GF-D8 (cell line): Measurements from ENCODE around the gene MRPL14.

Source experiments
- DNase-seq: peaks from one replicate; lab custom pipeline; 2025; lab: John Stamatoyannopoulos, UW

Gene MRPL14

DNA sequence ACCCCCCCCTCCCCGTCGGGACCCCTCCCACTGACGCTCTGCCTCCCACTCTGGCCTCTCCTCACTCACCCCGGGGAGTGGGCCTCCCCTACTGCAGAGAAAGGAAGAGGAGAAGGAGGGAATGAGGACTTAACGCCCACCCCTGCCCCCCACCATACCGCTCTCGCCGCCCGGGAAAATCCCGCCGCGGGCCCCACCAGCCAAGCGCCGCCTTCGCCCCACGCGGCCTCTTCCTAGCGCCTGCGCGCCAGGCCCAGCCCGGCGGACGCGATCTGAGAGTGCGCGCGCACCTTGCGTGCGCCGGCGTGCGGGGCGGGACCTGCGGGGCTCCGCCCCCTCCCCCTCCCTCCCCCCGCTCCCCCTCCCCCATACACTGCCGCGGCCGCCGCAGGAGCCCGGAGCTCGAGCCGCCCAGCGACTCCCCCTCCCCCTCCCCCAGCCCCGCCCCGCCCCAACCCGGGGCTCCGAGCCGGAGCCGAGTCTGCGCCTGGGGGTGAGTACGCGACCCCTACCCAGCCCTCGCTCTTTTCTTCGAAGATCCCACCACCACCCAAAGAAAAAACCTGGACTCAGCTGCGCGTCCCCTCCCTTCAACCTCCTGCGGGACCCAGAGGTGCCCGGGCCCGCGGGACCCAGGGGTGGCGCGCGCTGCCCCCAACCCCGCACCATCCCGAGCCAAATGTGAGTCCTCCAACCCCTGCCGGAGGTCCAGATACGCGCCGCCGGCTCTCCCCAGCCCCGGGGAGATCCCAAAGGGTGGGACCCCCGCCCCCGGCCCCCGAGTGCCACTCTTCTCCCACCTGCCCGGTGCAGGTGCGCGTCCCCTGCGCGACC lies at the start of gene MRPL14, which contains the start of gene TMEM63B:
TSS of gene MRPL14 (minus strand) at position 267 of the 834 bp plus-strand sequence. CDS start 10,841 bp downstream, outside the sequence.
TSS of gene TMEM63B (plus strand) at position 369 of the 834 bp plus-strand sequence. CDS start 7,031 bp downstream, outside the sequence.
- DNase-seq = peak; percentile 28

DNA sequence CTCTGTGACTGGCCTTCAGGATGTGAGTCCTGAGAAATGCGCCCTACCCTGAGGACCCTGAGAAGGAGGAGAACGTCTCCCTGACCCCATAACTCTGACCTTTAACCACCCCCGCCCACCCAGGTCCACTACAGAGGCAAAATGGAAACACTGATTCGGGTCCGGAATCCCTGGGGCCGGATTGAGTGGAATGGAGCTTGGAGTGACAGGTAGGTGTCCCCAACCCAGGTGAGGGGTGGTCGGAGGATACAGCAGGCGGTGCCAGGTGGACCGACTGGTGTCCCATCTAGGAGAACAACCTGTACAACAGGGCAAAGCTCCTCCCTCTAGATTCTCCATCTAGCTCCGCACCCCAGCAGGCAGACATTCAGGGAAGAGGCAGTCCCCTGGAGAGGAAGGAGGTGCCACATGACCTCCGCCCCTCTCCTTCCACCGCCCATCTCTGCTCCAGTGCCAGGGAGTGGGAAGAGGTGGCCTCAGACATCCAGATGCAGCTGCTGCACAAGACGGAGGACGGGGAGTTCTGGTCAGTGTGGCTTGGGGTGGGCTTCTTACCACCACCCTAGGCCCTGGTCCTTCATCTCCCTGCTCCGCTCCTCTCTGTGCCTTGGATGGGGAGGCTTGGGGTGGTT lies 49.0 kb upstream of the MRPL14 start:
- no peak for DNase-seq

DNA sequence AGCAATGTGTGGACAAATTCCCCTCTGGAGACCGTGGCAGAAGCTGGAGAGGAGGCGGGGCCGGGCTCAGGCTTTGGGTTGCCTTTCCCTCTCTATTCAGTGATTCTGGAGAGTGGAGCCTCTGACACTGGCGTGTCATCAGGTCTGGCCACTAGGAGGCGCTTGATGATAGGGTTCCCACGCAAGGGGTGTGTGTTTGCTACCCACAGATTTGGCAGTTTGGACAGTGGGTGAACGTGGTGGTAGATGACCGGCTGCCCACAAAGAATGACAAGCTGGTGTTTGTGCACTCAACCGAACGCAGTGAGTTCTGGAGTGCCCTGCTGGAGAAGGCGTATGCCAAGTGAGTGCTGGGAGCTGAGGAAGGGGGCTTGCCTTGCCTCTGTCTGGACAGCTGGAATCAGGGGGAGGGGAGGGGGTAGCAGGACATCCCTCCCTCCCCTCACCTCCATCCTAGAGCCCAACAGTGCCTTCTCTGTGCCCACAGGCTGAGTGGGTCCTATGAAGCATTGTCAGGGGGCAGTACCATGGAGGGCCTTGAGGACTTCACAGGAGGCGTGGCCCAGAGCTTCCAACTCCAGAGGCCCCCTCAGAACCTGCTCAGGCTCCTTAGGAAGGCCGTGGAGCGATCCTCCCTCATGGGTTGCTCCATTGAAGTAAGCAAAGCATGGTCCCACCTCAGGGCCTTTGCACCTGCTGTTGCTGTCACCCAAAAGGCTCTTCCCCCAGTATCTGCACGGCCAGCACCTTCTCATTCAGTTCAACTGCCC lies 45.7 kb upstream of the MRPL14 start:
- peak; percentile 17 for DNase-seq

DNA sequence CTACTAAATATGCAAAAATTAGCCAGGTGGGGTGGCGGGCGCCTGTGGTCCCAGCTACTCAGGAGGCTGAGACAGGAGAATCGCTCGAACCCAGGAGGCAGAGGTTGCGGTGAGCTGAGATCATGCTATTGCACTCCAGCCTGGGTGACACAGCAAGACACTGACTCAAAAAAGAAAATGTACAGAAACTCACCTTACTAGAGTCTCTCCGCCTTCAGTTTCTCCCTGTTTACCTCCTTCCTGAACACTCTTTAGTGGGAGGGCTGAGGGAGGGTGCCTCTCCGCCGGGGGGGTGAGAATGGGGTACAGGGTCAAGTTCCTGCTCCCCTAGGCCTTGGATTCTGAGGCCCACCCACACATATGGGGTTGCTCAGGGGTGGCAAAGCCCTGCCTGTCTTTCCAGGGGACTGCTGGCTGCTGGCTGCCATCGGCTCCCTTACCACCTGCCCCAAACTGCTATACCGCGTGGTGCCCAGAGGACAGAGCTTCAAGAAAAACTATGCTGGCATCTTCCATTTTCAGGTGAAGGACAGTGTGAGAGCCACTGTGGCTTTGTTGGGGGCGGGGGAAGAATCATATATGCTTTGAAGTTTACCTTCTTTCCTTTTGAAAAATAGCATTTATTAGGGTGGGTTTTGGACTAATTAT lies 44.8 kb upstream of the MRPL14 start:
- DNase-seq = no peak

DNA sequence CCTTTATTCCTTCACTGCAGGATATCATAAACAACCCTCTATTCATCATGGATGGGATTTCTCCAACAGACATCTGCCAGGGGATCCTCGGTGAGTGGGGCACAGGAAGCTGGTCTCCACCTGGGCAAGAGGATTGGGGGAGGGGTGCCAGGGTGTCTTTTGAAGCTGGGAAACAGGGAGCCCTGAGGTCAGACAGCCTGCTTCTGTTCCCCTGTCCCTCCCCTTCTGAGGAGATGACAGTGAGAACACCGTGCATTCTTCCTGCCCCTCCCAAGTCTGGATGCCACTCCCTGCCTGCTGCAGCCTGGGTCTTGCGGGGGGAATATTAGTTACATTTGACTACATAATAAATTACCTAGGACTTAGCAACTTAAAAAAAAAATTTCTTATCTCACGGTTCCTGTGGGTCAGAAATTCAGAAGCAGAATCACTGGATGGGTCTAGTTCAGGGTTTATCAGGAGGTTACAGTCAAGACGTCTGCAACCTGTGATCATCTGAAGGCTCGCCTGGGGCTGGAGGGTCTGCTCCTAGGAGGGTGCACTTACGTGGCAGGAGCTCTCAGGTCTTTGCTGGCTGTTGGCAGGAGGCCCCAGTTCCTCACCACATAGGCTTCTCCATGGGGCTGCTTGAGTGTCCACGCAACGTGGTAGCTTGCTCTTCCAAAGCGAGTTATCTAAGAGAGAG lies 42.8 kb upstream of the MRPL14 start:
- DNase-seq = no peak

DNA sequence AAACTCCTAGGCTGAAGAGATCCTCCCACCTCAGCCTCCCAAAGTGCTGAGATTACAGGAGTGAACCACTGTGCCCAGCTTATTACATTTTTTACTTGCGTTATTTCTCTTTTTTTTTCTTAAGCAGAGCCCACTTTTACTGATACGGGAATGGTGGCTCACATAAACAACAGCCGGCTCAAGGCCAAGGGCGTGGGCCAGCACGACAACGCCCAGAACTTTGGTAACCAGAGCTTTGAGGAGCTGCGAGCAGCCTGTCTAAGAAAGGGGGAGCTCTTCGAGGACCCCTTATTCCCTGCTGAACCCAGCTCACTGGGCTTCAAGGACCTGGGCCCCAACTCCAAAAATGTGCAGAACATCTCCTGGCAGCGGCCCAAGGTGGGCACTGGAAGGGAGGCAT lies 41.9 kb upstream of the MRPL14 start:
- no peak for DNase-seq

DNA sequence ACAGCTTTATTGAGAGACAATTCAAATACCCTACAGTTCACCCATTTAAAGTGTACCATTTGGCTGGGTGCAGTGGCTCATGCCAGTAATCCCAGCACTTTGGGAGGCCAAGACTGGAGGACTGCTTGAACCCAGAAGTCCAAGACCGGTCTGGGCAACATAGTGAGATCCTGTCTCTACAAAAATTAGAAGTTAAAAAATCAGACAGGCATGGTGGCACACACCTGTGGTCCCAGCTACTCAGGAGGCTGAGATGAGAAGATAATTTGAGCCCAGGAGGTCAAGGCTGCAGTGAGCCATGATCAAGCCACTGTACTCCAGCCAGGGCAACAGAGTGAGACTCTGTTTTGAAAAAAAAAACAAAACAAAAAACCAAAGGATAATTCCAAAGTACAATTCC lies 40.3 kb upstream of the MRPL14 start:
- DNase-seq = no peak

DNA sequence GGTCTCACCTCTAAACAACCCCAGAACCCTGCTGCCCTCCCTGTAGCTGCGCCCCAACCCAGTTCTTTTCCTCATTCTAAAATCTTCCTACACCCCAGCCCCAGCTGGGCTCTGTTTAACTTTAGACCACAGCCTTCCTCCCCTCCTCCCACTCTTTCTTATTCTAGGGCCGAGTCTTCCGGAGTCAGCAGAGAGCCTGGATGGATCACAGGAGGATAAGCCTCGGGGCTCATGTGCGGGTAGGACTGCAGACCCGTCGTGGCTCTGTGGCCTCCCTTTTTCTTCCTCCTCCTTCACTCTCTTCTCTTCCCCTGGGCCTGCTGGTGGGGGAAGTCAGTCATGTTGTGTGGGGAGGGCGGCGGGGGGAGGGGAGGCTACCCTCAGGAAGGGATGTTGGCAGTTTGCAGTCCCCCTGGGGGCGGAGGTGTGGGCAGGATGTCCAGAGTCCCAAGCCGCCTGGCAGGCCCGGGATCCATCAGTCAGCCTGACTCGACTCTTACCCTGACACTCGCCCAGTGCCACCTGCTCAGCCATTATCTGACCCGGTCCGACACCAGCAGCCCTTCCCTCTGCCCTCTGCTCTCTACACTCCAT lies 39.4 kb upstream of the MRPL14 start:
- no peak for DNase-seq

DNA sequence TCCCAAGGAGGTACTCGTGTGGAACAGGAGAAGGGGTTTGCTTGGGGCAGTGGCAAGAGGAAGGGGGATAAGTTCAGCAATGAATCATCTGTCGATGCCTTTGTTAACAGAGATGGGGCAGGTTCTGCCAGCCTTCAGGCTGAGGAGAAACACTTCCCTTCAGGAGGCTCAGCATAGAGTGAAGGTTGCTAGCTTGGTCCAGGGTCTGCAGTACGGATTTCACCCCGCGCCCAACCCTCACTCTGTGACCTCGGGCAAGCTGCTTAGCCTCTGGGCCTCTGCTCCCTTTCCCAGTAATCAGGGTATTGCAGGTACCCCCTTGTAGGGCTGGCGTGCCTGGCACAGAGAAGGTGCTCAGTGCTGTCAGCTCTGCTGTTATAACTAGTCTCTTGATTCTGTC lies 38.9 kb upstream of the MRPL14 start:
- DNase-seq = no peak

DNA sequence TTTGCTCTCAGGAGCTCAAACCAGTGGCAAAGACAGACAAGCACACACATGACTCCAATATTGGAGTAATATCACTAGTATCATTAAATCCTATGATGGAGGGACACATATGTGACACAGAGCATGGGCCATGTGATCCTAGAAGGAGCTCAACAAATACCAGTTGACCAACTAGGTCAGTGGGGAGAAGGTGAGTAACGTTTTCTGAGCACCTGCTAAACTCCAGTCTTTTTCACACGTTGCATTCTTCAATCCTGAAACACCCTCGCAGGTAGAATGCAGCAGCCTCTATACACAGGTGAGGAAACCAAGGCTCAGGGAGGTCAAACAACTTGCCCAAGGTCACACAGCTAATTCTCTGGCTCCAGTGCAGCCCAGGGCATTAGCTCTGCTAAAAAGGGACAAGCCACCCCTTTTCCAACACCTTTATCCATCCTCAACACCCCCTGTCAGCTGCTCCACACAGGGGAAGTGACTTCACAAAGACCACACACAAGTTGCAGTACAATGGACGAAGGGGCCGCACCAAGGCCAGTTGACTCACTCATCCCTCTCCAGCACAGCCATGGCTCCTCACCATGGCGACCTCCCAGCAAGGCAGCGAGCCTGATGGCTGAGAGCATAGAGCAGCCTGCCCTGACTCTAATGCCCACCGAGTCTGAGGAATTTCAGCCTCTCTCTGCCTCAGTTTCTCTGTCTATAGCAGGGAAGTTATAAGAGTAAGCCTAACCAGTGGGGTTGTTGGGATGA lies 35.8 kb upstream of the MRPL14 start:
- no peak for DNase-seq

DNA sequence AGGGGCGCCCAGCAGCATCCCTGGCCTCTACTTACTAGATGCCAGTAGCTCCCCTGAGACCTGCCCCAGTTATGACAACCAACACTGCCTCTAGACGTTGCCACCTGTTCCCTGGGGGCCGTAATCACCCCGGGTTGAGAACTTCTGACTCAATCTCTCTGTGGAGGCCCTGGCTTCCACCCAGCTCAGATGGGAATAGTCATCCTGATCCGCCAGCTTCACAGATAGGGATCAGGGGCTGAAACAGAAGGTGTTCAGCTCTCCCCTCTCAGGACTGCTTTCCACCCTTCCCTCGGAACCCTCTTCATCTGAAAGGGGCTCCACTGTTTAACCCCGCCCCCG lies 34.7 kb upstream of the MRPL14 start:
- DNase-seq = no peak

DNA sequence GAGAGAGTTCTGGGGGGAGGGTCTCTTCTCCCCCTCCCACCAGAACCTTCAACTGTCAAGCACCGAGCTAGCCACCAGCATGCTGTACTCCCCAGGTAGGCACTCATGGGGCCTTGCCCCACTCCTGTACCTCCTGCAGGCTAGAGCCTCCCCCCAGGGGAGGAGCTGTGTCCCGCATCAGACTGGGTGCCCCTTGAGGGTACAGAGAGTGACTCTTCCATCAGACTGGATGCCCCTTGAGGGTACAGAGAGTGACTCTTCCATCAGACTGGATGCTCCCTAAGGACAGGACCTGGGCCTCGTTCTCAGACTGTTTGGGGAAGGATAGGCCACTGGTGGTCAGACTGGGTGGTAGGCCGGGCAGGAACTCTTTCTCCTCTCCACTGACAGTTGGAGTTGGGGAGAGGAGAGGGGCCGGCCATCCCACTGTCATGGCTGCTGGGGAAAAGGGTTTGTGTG lies 31.5 kb upstream of the MRPL14 start, which contains the start of gene CAPN11:
TSS of gene CAPN11 (plus strand) at position 51 of the 459 bp plus-strand sequence. CDS start at position 80, 29 bp downstream.
- DNase-seq = no peak

DNA sequence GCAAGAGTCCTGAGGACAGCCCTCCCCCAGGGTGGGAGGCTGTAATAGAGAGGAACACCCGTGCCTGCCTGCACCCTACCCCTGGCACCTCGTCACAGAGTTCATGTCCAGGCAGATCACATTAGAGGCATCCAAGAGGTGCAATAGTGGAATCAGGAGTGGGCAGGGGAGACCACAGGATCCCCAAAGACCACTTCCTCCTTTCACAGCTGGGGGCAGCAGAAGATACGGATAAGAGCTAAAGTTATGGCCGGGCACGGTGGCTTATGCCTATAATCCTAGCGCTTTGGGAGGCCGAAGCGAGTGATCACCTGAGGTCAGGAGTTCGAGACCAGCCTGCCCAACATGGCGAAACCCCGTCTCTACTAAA lies 29.9 kb upstream of the MRPL14 start:
- no peak for DNase-seq

DNA sequence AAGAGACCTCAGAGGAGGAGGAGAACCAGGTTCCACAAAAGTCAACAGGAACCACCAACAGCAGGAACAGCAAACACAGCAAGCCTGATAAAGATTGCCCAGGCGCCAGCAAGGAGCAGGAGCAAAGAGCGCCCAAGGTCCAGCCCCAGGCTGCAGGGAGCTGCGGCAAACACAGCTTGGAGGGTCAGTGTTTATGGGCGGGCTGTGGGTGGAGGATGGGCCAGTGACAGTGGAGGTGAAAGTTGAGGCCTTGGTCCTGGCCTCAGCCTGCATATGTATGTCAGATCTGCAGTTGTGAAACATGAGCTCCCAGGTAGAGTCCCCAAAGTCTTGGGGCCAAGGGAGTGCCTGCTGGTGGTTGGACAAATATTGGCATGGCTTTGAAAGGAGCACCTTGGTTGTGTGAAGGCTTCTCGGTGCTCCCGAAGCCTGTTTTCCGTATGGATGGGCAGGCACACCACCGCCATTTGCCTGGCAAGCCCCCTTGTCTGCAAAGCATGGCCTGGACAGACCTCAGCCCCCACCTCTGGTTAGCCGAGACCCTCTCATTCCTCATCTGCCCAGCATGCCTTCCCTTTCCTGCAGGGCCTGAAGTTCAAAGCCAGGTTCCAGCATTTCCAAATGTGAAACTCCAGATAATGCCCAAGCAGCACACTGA lies 29.4 kb upstream of the MRPL14 start:
- no peak for DNase-seq

DNA sequence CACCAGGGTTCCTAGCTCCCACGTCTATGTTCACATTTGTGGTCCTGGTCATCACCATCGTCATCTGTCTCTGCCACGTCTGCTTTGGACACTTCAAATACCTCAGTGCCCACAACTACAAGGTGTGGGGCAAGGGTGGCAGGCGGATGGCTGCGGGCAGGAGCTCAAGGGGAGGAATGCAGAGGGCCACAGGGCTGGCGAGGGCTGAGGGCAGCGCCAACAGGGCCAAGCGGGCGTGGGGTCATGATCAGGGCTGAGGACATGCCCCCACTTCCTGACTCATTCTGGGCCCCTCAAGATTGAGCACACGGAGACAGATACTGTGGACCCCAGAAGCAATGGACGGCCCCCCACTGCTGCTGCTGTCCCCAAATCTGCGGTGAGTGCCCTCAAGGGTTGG lies 26.8 kb upstream of the MRPL14 start:
- DNase-seq = no peak

DNA sequence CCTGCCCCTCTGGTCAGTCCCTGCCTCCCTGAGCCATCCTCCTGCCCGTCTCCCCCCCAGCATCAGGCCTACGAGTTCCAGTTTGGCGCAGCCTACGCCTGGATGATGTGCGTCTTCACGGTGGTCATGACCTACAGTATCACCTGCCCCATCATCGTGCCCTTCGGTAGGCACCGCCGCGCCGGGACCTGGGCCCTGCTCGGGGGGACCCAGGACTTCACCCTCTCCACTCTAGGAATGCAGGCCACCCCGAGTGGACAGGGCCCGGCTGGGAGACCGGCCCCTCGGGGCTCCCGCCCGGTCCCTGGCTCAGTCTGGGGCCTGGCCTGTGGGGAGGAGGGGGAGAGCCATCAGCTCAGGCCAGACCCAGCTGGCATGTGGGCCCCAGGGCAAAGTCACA lies 25.3 kb upstream of the MRPL14 start:
- no peak for DNase-seq

DNA sequence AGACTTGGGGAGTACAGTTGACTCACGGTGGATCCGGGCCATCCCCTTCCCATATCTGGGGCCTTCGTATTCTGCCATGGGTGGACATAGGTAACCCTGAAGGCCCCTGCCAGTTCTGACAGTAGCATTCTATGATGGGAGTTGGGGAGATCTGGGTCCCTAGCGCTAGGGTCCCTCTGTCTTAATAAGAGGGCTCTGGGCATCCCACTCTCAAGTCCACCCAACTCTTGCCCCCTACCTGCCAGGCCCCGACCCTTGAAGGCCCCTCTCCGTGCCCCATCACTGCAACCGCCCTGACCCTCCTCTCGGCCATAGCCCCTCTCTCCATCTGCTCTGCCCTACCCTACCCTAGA lies 24.8 kb upstream of the MRPL14 start:
- no peak for DNase-seq

DNA sequence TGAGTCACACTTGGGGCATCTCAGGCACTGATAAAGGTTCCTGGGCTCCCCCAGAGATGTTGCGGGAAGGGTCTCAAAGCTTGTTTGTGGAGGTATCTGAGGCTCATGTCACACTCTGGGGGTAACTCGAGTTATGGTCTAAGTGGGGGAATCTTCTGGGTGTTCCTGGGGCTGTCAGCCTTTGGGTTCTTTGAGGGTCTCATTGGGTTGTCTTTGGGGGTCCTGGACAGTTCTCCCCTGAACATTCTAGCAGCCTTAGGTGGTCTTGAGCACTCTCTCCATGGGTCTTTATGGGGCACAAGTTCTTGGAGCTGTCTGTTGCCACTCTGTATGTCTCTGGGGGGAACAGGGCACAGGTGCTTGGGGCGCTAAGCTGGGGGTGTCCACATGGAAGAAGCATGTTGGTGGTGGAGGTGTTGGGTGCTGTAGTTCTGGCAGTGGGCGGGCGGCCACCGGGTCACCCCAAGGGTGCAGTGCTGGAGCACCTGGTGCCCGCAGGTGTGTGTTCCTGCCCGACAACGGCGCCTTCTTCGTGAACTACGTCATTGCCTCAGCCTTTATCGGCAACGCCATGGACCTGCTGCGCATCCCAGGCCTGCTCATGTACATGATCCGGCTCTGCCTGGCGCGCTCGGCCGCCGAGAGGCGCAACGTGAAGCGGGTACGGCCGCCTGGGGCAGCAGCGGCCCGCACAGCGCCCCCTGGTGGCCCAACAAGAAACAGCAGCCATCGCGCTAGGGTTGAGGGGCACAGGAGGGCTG lies 24.3 kb upstream of the MRPL14 start:
- no peak for DNase-seq

DNA sequence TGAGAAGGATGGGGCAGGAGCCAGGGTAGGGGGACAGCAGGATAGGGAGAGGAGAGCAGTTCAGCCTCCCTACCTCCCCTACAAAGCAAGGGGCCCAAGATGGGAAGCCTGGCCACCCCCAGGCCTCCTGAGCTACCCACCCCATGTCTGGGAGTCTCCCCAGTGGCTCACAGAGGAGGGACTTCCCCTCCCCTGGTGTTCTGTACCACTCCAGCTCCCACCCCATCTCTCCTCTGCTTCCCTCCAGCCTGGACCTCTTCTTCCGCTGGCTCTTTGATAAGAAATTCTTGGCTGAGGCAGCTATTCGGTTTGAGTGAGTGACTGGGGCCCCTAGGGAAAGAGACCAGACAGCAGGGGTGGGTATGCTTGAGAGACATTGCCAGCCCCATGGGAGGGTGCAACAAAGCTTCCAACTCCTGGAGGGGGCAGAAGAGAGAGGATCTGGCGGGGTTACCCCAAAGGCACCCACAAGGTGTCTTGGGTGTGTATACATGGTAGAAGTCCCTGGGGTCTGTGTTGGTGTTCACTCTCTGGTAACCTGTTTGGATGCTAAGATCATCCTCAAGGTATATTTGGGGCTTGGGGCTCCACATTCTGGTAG lies 23.2 kb upstream of the MRPL14 start:
- DNase-seq = no peak
